NCI-H146 treated with DMSO at 0.1 percent for 48 hours (cell line): ENCODE data around the gene CHTOP.
"Not testable (repeated sequence)": the region's sequence is repeated elsewhere in the genome, so short reads cannot be mapped to it uniquely, and the experiment has no call there.

Experiments used
- DNase-seq: peaks from one replicate; lab custom pipeline; 2025; ENCODE audit not compliant: unreplicated experiment; lab: John Stamatoyannopoulos, UW

The CHTOP gene

GRCh38 chr1:153631047-153632022, 2.5 kb upstream of the CHTOP start:
- DNase-seq: no peak

- DNase-seq: peak; percentile 27
Measured at GRCh38 chr1:153633161-153633753, 609 bp upstream of the CHTOP start.

- DNase-seq: no peak
Measured at GRCh38 chr1:153635872-153636271, 2.0 kb downstream of the CHTOP start.

GRCh38 chr1:153636312-153636711, 2.4 kb downstream of the CHTOP start:
- no peak for DNase-seq

- DNase-seq: no peak
Measured at GRCh38 chr1:153638261-153638660, 4.4 kb downstream of the CHTOP start.

GRCh38 chr1:153639280-153639679, 5.4 kb downstream of the CHTOP start:
- DNase-seq: no peak

- not testable (repeated sequence) for DNase-seq
Measured at GRCh38 chr1:153640213-153640612, 6.3 kb downstream of the CHTOP start.

- no peak for DNase-seq
Measured at GRCh38 chr1:153640861-153641260, 7.0 kb downstream of the CHTOP start.

GRCh38 chr1:153642161-153642560, 8.3 kb downstream of the CHTOP start:
- DNase-seq: no peak

GRCh38 chr1:153643100-153643499, 9.2 kb downstream of the CHTOP start:
- DNase-seq: no peak

- no peak for DNase-seq
Measured at GRCh38 chr1:153643816-153644215, 9.9 kb downstream of the CHTOP start.

- DNase-seq: no peak
Measured at GRCh38 chr1:153646672-153647345, 12.9 kb downstream of the CHTOP start.

- DNase-seq: no peak
Measured at GRCh38 chr1:153647346-153647714, 13.5 kb downstream of the CHTOP start.

GRCh38 chr1:153648000-153648643, 14.3 kb downstream of the CHTOP start:
- DNase-seq: no peak

GRCh38 chr1:153649137-153649862, 15.4 kb downstream of the CHTOP start:
- no peak for DNase-seq

GRCh38 chr1:153649863-153650235, 16.0 kb downstream of the CHTOP start:
- no peak for DNase-seq

- no peak for DNase-seq
Measured at GRCh38 chr1:153651771-153652170, 17.9 kb downstream of the CHTOP start.

GRCh38 chr1:153652805-153653500, 19.1 kb downstream of the CHTOP start:
- DNase-seq: no peak

GRCh38 chr1:153655333-153655732, 21.5 kb downstream of the CHTOP start:
- DNase-seq: no peak
